ENCODE measurements around the gene NSUN6. TPM values are rescaled to one million over a fixed set of nuclear protein-coding genes. Genes with fewer than 3 reads are reported as not detected.

NSUN6 gene
- polyA plus RNA-seq, 2 donors = 3.8 to 5.6 TPM

- Histone ChIP-seq H3K27me3 (ENCODE audit: control insufficient read depth in 1 of 2, insufficient read depth in 2 of 2, low read length in 2 of 2) (no peaks in the 10 kb centered on the region), H3K27ac (ENCODE audit: low read depth in 2 of 2, low read length in 1 of 2) (no peak overlapping the region), H3K36me3 (ENCODE audit: control insufficient read depth in 2 of 2, insufficient read depth in 2 of 2, low read length in 1 of 2) (no peaks in the 10 kb centered on the region), H3K4me3 (ENCODE audit: low read depth in 1 of 2, low read length in 2 of 2) (no peak overlapping the region), H3K4me1 (ENCODE audit: control insufficient read depth in 2 of 2, insufficient read depth in 2 of 2, low read length in 1 of 2) (no peaks in the 10 kb centered on the region), H3K9me3 (ENCODE audit: control insufficient read depth in 2 of 2, insufficient read depth in 1 of 2, low read depth in 1 of 2, low read length in 1 of 2) (no peaks in the 10 kb centered on the region)
- WGBS, 2 donors = 79 to 81% methylated on average over 7 of the region's 7 CpGs
These were observed 118.4 kb downstream of the NSUN6 start for GRCh38 chr10:18532881-18533535.

- Histone ChIP-seq H3K27me3 (ENCODE audit: control insufficient read depth in 1 of 2, insufficient read depth in 2 of 2, low read length in 2 of 2) (no peaks in the 10 kb centered on the region), H3K36me3 (ENCODE audit: control insufficient read depth in 2 of 2, insufficient read depth in 2 of 2, low read length in 1 of 2) (no peaks in the 10 kb centered on the region), H3K27ac (ENCODE audit: low read depth in 2 of 2, low read length in 1 of 2) (no peak overlapping the region), H3K4me1 (ENCODE audit: control insufficient read depth in 2 of 2, insufficient read depth in 2 of 2, low read length in 1 of 2) (no peaks in the 10 kb centered on the region), H3K4me3 (ENCODE audit: low read depth in 1 of 2, low read length in 2 of 2) (no peak overlapping the region), H3K9me3 (ENCODE audit: control insufficient read depth in 2 of 2, insufficient read depth in 1 of 2, low read depth in 1 of 2, low read length in 1 of 2) (no peaks in the 10 kb centered on the region)
- WGBS, 2 donors = 71 to 77% methylated on average over 3 of the region's 3 CpGs
These were observed 123.1 kb downstream of the NSUN6 start for GRCh38 chr10:18528292-18528691.

GRCh38 chr10:18527687-18528086, 123.7 kb downstream of the NSUN6 start:
- H3K36me3 ChIP-seq (ENCODE audit: control insufficient read depth in 2 of 2, insufficient read depth in 2 of 2, low read length in 1 of 2) = no peaks in the 10 kb centered on the region
- H3K27me3 ChIP-seq (ENCODE audit: control insufficient read depth in 1 of 2, insufficient read depth in 2 of 2, low read length in 2 of 2) = no peaks in the 10 kb centered on the region
- 57 to 74% methylated on average over 2 of the region's 2 CpGs for WGBS, 2 donors
- no peaks in the 10 kb centered on the region for H3K4me1 ChIP-seq (ENCODE audit: control insufficient read depth in 2 of 2, insufficient read depth in 2 of 2, low read length in 1 of 2)
- H3K4me3 ChIP-seq (ENCODE audit: low read depth in 1 of 2, low read length in 2 of 2) = no peak overlapping the region
- no peak overlapping the region for H3K27ac ChIP-seq (ENCODE audit: low read depth in 2 of 2, low read length in 1 of 2)
- H3K9me3 ChIP-seq (ENCODE audit: control insufficient read depth in 2 of 2, insufficient read depth in 1 of 2, low read depth in 1 of 2, low read length in 1 of 2) = no peaks in the 10 kb centered on the region

- Histone ChIP-seq H3K9me3 (ENCODE audit: control insufficient read depth in 2 of 2, insufficient read depth in 1 of 2, low read depth in 1 of 2, low read length in 1 of 2) (no peaks in the 10 kb centered on the region), H3K4me3 (ENCODE audit: low read depth in 1 of 2, low read length in 2 of 2) (no peak overlapping the region), H3K27me3 (ENCODE audit: control insufficient read depth in 1 of 2, insufficient read depth in 2 of 2, low read length in 2 of 2) (no peaks in the 10 kb centered on the region), H3K4me1 (ENCODE audit: control insufficient read depth in 2 of 2, insufficient read depth in 2 of 2, low read length in 1 of 2) (no peaks in the 10 kb centered on the region), H3K36me3 (ENCODE audit: control insufficient read depth in 2 of 2, insufficient read depth in 2 of 2, low read length in 1 of 2) (no peaks in the 10 kb centered on the region), H3K27ac (ENCODE audit: low read depth in 2 of 2, low read length in 1 of 2) (no peak overlapping the region)
- 69 to 81% methylated on average over 2 of the region's 2 CpGs for WGBS, 2 donors
These were observed 127.5 kb downstream of the NSUN6 start for GRCh38 chr10:18523858-18524257.

GRCh38 chr10:18523025-18523424, 128.4 kb downstream of the NSUN6 start:
- Histone ChIP-seq H3K4me1 (ENCODE audit: control insufficient read depth in 2 of 2, insufficient read depth in 2 of 2, low read length in 1 of 2) (no peaks in the 10 kb centered on the region), H3K4me3 (ENCODE audit: low read depth in 1 of 2, low read length in 2 of 2) (no peak overlapping the region), H3K36me3 (ENCODE audit: control insufficient read depth in 2 of 2, insufficient read depth in 2 of 2, low read length in 1 of 2) (no peaks in the 10 kb centered on the region), H3K9me3 (ENCODE audit: control insufficient read depth in 2 of 2, insufficient read depth in 1 of 2, low read depth in 1 of 2, low read length in 1 of 2) (no peaks in the 10 kb centered on the region), H3K27ac (ENCODE audit: low read depth in 2 of 2, low read length in 1 of 2) (no peak overlapping the region), H3K27me3 (ENCODE audit: control insufficient read depth in 1 of 2, insufficient read depth in 2 of 2, low read length in 2 of 2) (no peaks in the 10 kb centered on the region)
- 53 to 67% methylated on average over 1 of the region's 1 CpG for WGBS, 2 donors

- Histone ChIP-seq H3K9me3 (ENCODE audit: control insufficient read depth in 2 of 2, insufficient read depth in 1 of 2, low read depth in 1 of 2, low read length in 1 of 2) (no peaks in the 10 kb centered on the region), H3K27me3 (ENCODE audit: control insufficient read depth in 1 of 2, insufficient read depth in 2 of 2, low read length in 2 of 2) (no peaks in the 10 kb centered on the region), H3K36me3 (ENCODE audit: control insufficient read depth in 2 of 2, insufficient read depth in 2 of 2, low read length in 1 of 2) (no peaks in the 10 kb centered on the region), H3K4me1 (ENCODE audit: control insufficient read depth in 2 of 2, insufficient read depth in 2 of 2, low read length in 1 of 2) (no peaks in the 10 kb centered on the region), H3K27ac (ENCODE audit: low read depth in 2 of 2, low read length in 1 of 2) (no peak overlapping the region), H3K4me3 (ENCODE audit: low read depth in 1 of 2, low read length in 2 of 2) (no peak overlapping the region)
- WGBS, 2 donors = 52 to 85% methylated on average over 3 of the region's 3 CpGs
These were observed 134.5 kb downstream of the NSUN6 start for GRCh38 chr10:18516851-18517250.

GRCh38 chr10:18514537-18514936, 136.8 kb downstream of the NSUN6 start:
- Histone ChIP-seq H3K4me1 (ENCODE audit: control insufficient read depth in 2 of 2, insufficient read depth in 2 of 2, low read length in 1 of 2) (no peaks in the 10 kb centered on the region), H3K27ac (ENCODE audit: low read depth in 2 of 2, low read length in 1 of 2) (no peak overlapping the region)

GRCh38 chr10:18508587-18508986, 142.8 kb downstream of the NSUN6 start:
- 82 to 89% methylated on average over 4 of the region's 4 CpGs for WGBS, 2 donors
- H3K27me3 ChIP-seq (ENCODE audit: control insufficient read depth in 1 of 2, insufficient read depth in 2 of 2, low read length in 2 of 2) = no peaks in the 10 kb centered on the region
- no peak overlapping the region for H3K4me3 ChIP-seq (ENCODE audit: low read depth in 1 of 2, low read length in 2 of 2)
- H3K9me3 ChIP-seq (ENCODE audit: control insufficient read depth in 2 of 2, insufficient read depth in 1 of 2, low read depth in 1 of 2, low read length in 1 of 2) = no peaks in the 10 kb centered on the region
- no peak overlapping the region for H3K27ac ChIP-seq (ENCODE audit: low read depth in 2 of 2, low read length in 1 of 2)
- no peaks in the 10 kb centered on the region for H3K4me1 ChIP-seq (ENCODE audit: control insufficient read depth in 2 of 2, insufficient read depth in 2 of 2, low read length in 1 of 2)
- no peaks in the 10 kb centered on the region for H3K36me3 ChIP-seq (ENCODE audit: control insufficient read depth in 2 of 2, insufficient read depth in 2 of 2, low read length in 1 of 2)

More at GRCh38 chr10:18514537-18514936, 136.8 kb downstream of the NSUN6 start:
- no peaks in the 10 kb centered on the region for H3K36me3 ChIP-seq (ENCODE audit: control insufficient read depth in 2 of 2, insufficient read depth in 2 of 2, low read length in 1 of 2)
- no peaks in the 10 kb centered on the region for H3K9me3 ChIP-seq (ENCODE audit: control insufficient read depth in 2 of 2, insufficient read depth in 1 of 2, low read depth in 1 of 2, low read length in 1 of 2)
- H3K4me3 ChIP-seq (ENCODE audit: low read depth in 1 of 2, low read length in 2 of 2) = no peak overlapping the region
- no peaks in the 10 kb centered on the region for H3K27me3 ChIP-seq (ENCODE audit: control insufficient read depth in 1 of 2, insufficient read depth in 2 of 2, low read length in 2 of 2)

- 59 to 65% methylated on average over 11 of the region's 11 CpGs for WGBS, 2 donors
- no peaks in the 10 kb centered on the region for H3K27me3 ChIP-seq (ENCODE audit: control insufficient read depth in 1 of 2, insufficient read depth in 2 of 2, low read length in 2 of 2)
- H3K36me3 ChIP-seq (ENCODE audit: control insufficient read depth in 2 of 2, insufficient read depth in 2 of 2, low read length in 1 of 2) = no peaks in the 10 kb centered on the region
- no peak overlapping the region for H3K27ac ChIP-seq (ENCODE audit: low read depth in 2 of 2, low read length in 1 of 2)
- no peak overlapping the region for H3K4me3 ChIP-seq (ENCODE audit: low read depth in 1 of 2, low read length in 2 of 2)
- no peaks in the 10 kb centered on the region for H3K9me3 ChIP-seq (ENCODE audit: control insufficient read depth in 2 of 2, insufficient read depth in 1 of 2, low read depth in 1 of 2, low read length in 1 of 2)
- H3K4me1 ChIP-seq (ENCODE audit: control insufficient read depth in 2 of 2, insufficient read depth in 2 of 2, low read length in 1 of 2) = no peaks in the 10 kb centered on the region
These were observed 145.8 kb downstream of the NSUN6 start for GRCh38 chr10:18505456-18506118.

GRCh38 chr10:18504161-18504560, 147.2 kb downstream of the NSUN6 start:
- Histone ChIP-seq H3K27me3 (ENCODE audit: control insufficient read depth in 1 of 2, insufficient read depth in 2 of 2, low read length in 2 of 2) (no peaks in the 10 kb centered on the region), H3K9me3 (ENCODE audit: control insufficient read depth in 2 of 2, insufficient read depth in 1 of 2, low read depth in 1 of 2, low read length in 1 of 2) (no peaks in the 10 kb centered on the region), H3K27ac (ENCODE audit: low read depth in 2 of 2, low read length in 1 of 2) (no peak overlapping the region), H3K4me1 (ENCODE audit: control insufficient read depth in 2 of 2, insufficient read depth in 2 of 2, low read length in 1 of 2) (no peaks in the 10 kb centered on the region), H3K36me3 (ENCODE audit: control insufficient read depth in 2 of 2, insufficient read depth in 2 of 2, low read length in 1 of 2) (no peaks in the 10 kb centered on the region), H3K4me3 (ENCODE audit: low read depth in 1 of 2, low read length in 2 of 2) (no peak overlapping the region)
- 94 to 97% methylated on average over 5 of the region's 5 CpGs for WGBS, 2 donors

Measured in esophagus (tissue), 2 donors.